Thyroid gland (tissue), 4 donors: ENCODE measurements around the gene CARHSP1.

ENCODE experiments used
- CTCF ChIP-seq, 6 experiments: fragments of 200-600 bp in 3 of 6; fragments of 450-650 bp in 3 of 6; sonication (generic) in 3 of 6; IDR thresholded peaks; one replicate each; pipeline ENCODE4 v1.5.1; 2016 to 2019; ENCODE audit warnings: antibody characterized with exemption in 6 of 6, mild to moderate bottlenecking in 2 of 6, inconsistent platforms in 1 of 6, moderate library complexity in 1 of 6
- POLR2A ChIP-seq, 2 donors: fragments of 450-650 bp; IDR thresholded peaks; one replicate each; pipeline ENCODE4 v1.6.1; 2017; ENCODE audit warnings: antibody characterized with exemption in 2 of 2, mild to moderate bottlenecking in 2 of 2, moderate library complexity in 1 of 2

GRCh38 chr16:8889893-8890548 is 21.2 kb upstream of the CARHSP1 start:
- TF ChIP-seq POLR2A (IDR thresholded peaks at IDR 0.05) = no peak
- TF ChIP-seq CTCF (IDR thresholded peaks at IDR 0.05) = no peak
